Panc1 (cell line): ENCODE results near the gene TOPORS. TPM values are rescaled to one million over a fixed set of nuclear protein-coding genes. Genes with fewer than 3 reads are reported as not detected.

ENCODE experiments used
- ATAC-seq: fragments of 200-7000 bp; cut with Tn5 transposase; 2 replicates; pipeline ENCODE4 v1.9.1; 2020; ENCODE audit warnings: mild to moderate bottlenecking, moderate library complexity
- BruUV-seq: library from RNA; stranded (reverse); fragments of 400-500 nt; replicated peaks from 2 replicates; lab custom pipeline; 2021; lab: Mats Ljungman, UMichigan
- CTCF ChIA-PET: fragments of 300-600 bp; sonication (Branson Sonifier 250); formaldehyde crosslinking; loops from one replicate; lab custom pipeline; 2022; ENCODE audit warnings: antibody characterized with exemption; lab: Charles Lee
- POLR2A ChIA-PET: fragments of 300-600 bp; sonication (Branson Sonifier 250); formaldehyde crosslinking; loops from one replicate; lab custom pipeline; 2022; ENCODE audit warnings: antibody characterized with exemption; lab: Charles Lee
- DNase-seq: peaks from one replicate; pipeline ENCODE4 v3.0.0-alpha.2; 2010; ENCODE audit warnings: low read depth, low spot score
- H3K27ac ChIP-seq: 2 replicates; pipeline ENCODE4 v1.5.1; 2011; ENCODE audit warnings: mild to moderate bottlenecking, low read length, inconsistent platforms
- H3K27me3 ChIP-seq: fragments of 200-500 bp; sonication (Bioruptor generic); 2 replicates; pipeline ENCODE4 v1.6.0; 2014; ENCODE audit warnings: low read length, inconsistent platforms; ENCODE audit not compliant: control insufficient read depth, insufficient read depth
- H3K36me3 ChIP-seq: fragments of 200-500 bp; sonication (Bioruptor generic); 2 replicates; pipeline ENCODE4 v1.5.1; 2014; ENCODE audit warnings: inconsistent platforms, mild to moderate bottlenecking, low read length, moderate library complexity; ENCODE audit not compliant: control insufficient read depth, insufficient read depth
- H3K4me1 ChIP-seq: 2 replicates; pipeline ENCODE4 v1.5.1; 2011; ENCODE audit warnings: inconsistent platforms, mild to moderate bottlenecking, low read length, moderate library complexity; ENCODE audit not compliant: control insufficient read depth, insufficient read depth
- H3K4me3 ChIP-seq, 2 experiments: 2 replicates each; pipeline ENCODE4 v1.5.1; 2011 to 2012; ENCODE audit warnings: low read depth in 2 of 2, low read length in 2 of 2, mild to moderate bottlenecking in 2 of 2, inconsistent platforms in 1 of 2, moderate library complexity in 1 of 2
- H3K9me3 ChIP-seq: fragments of 200-500 bp; sonication (Bioruptor generic); 2 replicates; pipeline ENCODE4 v1.5.1; 2014; ENCODE audit warnings: low read depth, mild to moderate bottlenecking, inconsistent platforms, low read length, moderate library complexity; ENCODE audit not compliant: control insufficient read depth, insufficient read depth
- POLR2AphosphoS5 ChIP-seq: IDR thresholded peaks from 2 replicates; pipeline ENCODE4 v1.6.1; 2012; ENCODE audit warnings: mild to moderate bottlenecking, low read depth, low read length, moderate library complexity
- SIN3A ChIP-seq: IDR thresholded peaks from 2 replicates; pipeline ENCODE4 v1.6.1; 2012; ENCODE audit warnings: low read depth, mild to moderate bottlenecking, low read length, moderate library complexity, borderline replicate concordance; ENCODE audit not compliant: insufficient read depth
- TCF7L2 ChIP-seq: IDR thresholded peaks from 2 replicates; pipeline ENCODE4 v1.6.1; 2011; ENCODE audit warnings: mild to moderate bottlenecking, low read depth, low read length, inconsistent platforms
- in situ Hi-C: cut with HindIII; loops from 2 replicates; pipeline ENCODE4 v1.10.0; 2016; ENCODE audit warnings: low sequenced_read_pairs, low pct_unique_long_range_greater_than_20kb
- intact Hi-C: fragments of 100-400 bp; cut with micrococcal nuclease; formaldehyde crosslinking; loops from one replicate; pipeline ENCODE4 v1.10.0; 2022; ENCODE audit not compliant: unreplicated experiment
- total RNA-seq: library from RNA; stranded (reverse); gene quantifications from one replicate; pipeline ENCODE4 v1.2.1, GENCODE V29; 2021; ENCODE audit not compliant: unreplicated experiment
- TF ChIP-seq, protein P1 (sequence below): fragments of 450-650 bp; IDR thresholded peaks from 2 replicates; pipeline ENCODE4 v1.5.1; 2017; ENCODE audit warnings: mild to moderate bottlenecking
- TF ChIP-seq, protein P2 (sequence below), 2 experiments: IDR thresholded peaks; 2 replicates each; pipeline ENCODE4 v1.6.1; 2011 to 2012; ENCODE audit warnings: low read depth in 2 of 2, control low read depth in 1 of 2, low read length in 1 of 2, mild to moderate bottlenecking in 1 of 2, moderate library complexity in 1 of 2; ENCODE audit not compliant: insufficient read depth in 1 of 2

The TOPORS gene
- total RNA-seq, 1 experiment from 2014 or later: 21.2 TPM

DNA sequence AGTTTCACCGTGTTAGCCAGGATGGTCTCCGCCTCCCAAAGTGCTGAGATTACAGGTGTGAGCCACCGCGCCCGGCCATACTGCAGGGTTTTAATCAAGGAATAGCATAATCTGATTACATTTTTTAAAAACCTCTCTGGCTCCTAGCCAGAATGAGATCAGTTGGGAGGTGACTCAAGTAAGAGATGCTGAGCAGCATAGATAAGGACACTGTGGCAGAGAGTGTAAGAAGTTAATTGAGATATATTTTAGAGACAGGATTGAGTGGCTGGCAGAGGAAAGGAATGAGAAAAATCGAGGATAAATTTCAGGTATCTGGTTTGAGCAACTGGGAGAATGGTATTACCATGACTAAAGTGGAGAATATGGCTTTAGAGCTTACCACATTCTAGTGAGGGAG lies 19.1 kb downstream of the TOPORS start:
- DNase-seq (no peak), ATAC-seq (no peak)
- no peak for TF ChIP-seq SIN3A
- H3K9me3 ChIP-seq: peaks cover 6% of the 10 kb centered on the region; the same call in 1 of the 2 replicates
- no peaks in the 10 kb centered on the region for H3K27me3 ChIP-seq
- no peak overlapping the region for H3K4me3 ChIP-seq
- CTCF ChIA-PET: interaction anchor here (0.8 kb wide), 1 partner anchor 155 kb away, joined by 3 read pairs; no protein-coding TSS in a partner anchor
- no peaks in the 10 kb centered on the region; the same call in 1 of the 2 replicates for H3K36me3 ChIP-seq
- H3K27ac ChIP-seq: no peak overlapping the region
- BruUV-seq: no TSS peak
- in situ Hi-C loops: no loop called here
- H3K4me1 ChIP-seq: no peaks in the 10 kb centered on the region
- intact Hi-C loops: no loop called here
- POLR2A ChIA-PET: no interaction called here

DNA sequence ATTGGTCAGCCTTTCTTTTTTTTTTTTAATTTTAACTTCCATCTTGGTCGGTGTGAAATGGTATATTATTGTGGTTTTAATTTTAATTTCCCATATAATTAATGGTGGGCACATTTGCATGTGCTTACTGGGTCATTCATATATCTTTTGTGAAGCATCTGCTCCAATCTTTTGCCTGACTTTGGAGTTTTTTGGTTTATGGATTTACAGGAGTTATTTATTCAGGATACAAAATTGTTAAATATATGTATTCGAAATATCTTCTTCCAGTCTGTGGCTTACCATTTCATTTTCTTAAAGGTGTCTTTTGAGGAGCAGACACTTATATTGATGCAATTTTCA lies 25.7 kb downstream of the TOPORS start:
- intact Hi-C loops: no loop called here
- BruUV-seq: no TSS peak

DNA sequence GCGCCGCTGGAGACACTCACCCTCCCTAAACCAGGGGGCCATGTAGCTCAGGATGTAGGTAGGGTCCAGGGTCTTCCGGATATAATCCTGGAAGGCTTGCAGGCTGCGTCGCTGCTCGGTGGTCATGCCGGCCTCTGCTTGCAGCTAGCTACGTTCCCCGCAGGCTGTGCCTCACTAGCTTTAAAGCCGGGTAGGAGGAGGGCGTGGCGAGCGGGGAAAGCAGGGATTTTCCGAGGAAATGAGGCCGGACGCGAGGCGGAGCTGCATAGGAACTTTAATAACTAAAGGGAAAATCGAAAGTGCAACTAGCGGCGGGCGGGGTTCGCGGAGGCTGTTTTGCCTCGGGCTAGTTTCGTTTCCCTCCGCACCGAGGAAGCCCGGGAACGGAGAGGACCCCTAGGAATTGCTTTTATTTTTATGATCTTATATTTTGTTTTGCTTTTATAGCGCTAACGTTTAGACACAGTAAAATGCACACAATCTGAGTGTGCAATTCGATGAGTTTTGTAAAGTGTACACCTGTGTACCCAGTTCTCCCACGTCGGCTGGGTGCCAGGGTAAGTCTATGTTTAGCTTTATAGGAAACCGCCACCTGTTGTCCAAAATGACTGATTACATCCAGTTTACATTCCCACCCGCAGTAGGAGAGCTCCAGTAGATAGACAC lies 26.2 kb downstream of the TOPORS start, which contains the start of gene RIGI:
Gene RIGI, minus strand, starts transcription at position 156 of the 666 bp plus-strand sequence. Its CDS starts 30 bp downstream, at position 126.
- POLR2A ChIA-PET: interaction anchor here (0.6 to 1.1 kb wide), 3 partner anchors 27 to 777 kb away, joined by 4 to 7 read pairs (median 4); partner anchors contain the start of gene TOPORS
- H3K9me3 ChIP-seq: peaks cover 2% of the 10 kb centered on the region; the same call in 1 of the 2 replicates
- intact Hi-C loops (no loop called here), in situ Hi-C loops (no loop called here)
- TF ChIP-seq SIN3A: peak; percentile 76; the same call in 1 of the 2 replicates
- TF ChIP-seq TCF7L2: peak; percentile 46; the same call in 1 of the 2 replicates
- TF ChIP-seq POLR2AphosphoS5: peak; percentile 91
- TF ChIP-seq, protein P1, sequence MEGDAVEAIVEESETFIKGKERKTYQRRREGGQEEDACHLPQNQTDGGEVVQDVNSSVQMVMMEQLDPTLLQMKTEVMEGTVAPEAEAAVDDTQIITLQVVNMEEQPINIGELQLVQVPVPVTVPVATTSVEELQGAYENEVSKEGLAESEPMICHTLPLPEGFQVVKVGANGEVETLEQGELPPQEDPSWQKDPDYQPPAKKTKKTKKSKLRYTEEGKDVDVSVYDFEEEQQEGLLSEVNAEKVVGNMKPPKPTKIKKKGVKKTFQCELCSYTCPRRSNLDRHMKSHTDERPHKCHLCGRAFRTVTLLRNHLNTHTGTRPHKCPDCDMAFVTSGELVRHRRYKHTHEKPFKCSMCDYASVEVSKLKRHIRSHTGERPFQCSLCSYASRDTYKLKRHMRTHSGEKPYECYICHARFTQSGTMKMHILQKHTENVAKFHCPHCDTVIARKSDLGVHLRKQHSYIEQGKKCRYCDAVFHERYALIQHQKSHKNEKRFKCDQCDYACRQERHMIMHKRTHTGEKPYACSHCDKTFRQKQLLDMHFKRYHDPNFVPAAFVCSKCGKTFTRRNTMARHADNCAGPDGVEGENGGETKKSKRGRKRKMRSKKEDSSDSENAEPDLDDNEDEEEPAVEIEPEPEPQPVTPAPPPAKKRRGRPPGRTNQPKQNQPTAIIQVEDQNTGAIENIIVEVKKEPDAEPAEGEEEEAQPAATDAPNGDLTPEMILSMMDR: peak; percentile 76
- TF ChIP-seq, protein P2, sequence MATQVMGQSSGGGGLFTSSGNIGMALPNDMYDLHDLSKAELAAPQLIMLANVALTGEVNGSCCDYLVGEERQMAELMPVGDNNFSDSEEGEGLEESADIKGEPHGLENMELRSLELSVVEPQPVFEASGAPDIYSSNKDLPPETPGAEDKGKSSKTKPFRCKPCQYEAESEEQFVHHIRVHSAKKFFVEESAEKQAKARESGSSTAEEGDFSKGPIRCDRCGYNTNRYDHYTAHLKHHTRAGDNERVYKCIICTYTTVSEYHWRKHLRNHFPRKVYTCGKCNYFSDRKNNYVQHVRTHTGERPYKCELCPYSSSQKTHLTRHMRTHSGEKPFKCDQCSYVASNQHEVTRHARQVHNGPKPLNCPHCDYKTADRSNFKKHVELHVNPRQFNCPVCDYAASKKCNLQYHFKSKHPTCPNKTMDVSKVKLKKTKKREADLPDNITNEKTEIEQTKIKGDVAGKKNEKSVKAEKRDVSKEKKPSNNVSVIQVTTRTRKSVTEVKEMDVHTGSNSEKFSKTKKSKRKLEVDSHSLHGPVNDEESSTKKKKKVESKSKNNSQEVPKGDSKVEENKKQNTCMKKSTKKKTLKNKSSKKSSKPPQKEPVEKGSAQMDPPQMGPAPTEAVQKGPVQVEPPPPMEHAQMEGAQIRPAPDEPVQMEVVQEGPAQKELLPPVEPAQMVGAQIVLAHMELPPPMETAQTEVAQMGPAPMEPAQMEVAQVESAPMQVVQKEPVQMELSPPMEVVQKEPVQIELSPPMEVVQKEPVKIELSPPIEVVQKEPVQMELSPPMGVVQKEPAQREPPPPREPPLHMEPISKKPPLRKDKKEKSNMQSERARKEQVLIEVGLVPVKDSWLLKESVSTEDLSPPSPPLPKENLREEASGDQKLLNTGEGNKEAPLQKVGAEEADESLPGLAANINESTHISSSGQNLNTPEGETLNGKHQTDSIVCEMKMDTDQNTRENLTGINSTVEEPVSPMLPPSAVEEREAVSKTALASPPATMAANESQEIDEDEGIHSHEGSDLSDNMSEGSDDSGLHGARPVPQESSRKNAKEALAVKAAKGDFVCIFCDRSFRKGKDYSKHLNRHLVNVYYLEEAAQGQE (IDR thresholded peaks at IDR 0.05; ENCODE audit: insufficient read depth in 1 of 2, low read depth in 2 of 2, low read length in 1 of 2): no peak
- CTCF ChIA-PET: interaction anchor here (0.8 to 2.3 kb wide), 4 partner anchors 15 to 147 kb away, joined by 3 to 34 read pairs (median 4); no protein-coding TSS in a partner anchor
- H3K4me3 ChIP-seq: peak within 1 kb of the TSS; percentile 64 to 88
- no TSS peak for BruUV-seq
- H3K4me1 ChIP-seq: peaks cover 32% of the 10 kb centered on the region
- DNase-seq (peak; percentile 85), ATAC-seq (peak; percentile 94)
- H3K27ac ChIP-seq: peak within 1 kb of the TSS; percentile 96
- H3K36me3 ChIP-seq: no peaks in the 10 kb centered on the region
- H3K27me3 ChIP-seq: no peaks in the 10 kb centered on the region

More for the DNA sequence above, 25.7 kb downstream of the TOPORS start:
- TF ChIP-seq POLR2AphosphoS5: no peak
- TF ChIP-seq, protein P1: peak; percentile 48
- POLR2A ChIA-PET: interaction anchor here (0.7 to 1.1 kb wide), 2 partner anchors 26 to 73 kb away, joined by 4 to 7 read pairs; partner anchors contain the start of gene TOPORS
- CTCF ChIA-PET: interaction anchor here (0.6 to 2.3 kb wide), 3 partner anchors 16 to 147 kb away, joined by 3 to 34 read pairs (median 4); no protein-coding TSS in a partner anchor
- in situ Hi-C loops: no loop called here
- Histone ChIP-seq H3K4me3 (peak overlapping the region; percentile 64 to 88), H3K27me3 (no peaks in the 10 kb centered on the region), H3K9me3 (peaks cover 6% of the 10 kb centered on the region; the same call in 1 of the 2 replicates), H3K27ac (peak overlapping the region; percentile 96), H3K36me3 (no peaks in the 10 kb centered on the region), H3K4me1 (peaks cover 32% of the 10 kb centered on the region)
- DNase-seq (no peak), ATAC-seq (no peak)
